Ishikawa (cell line): ENCODE data around the gene PRM1.

Source experiments
- CEBPB ChIP-seq: IDR thresholded peaks from 2 replicates; pipeline ENCODE4 v1.6.1; 2012
- CREB1 ChIP-seq: IDR thresholded peaks from 2 replicates; pipeline ENCODE4 v1.6.1; 2012; ENCODE audit warnings: low read depth
- EGR1 ChIP-seq: IDR thresholded peaks from 2 replicates; pipeline ENCODE4 v1.6.1; 2012
- EP300 ChIP-seq: IDR thresholded peaks from 2 replicates; pipeline ENCODE4 v1.6.1; 2012; ENCODE audit warnings: borderline replicate concordance
- FOXM1 ChIP-seq: IDR thresholded peaks from 2 replicates; pipeline ENCODE4 v1.6.1; 2012; ENCODE audit warnings: low read depth, borderline replicate concordance
- MAX ChIP-seq: IDR thresholded peaks from 2 replicates; pipeline ENCODE4 v1.6.1; 2012
- NFIC ChIP-seq: IDR thresholded peaks from 2 replicates; pipeline ENCODE4 v1.6.1; 2012
- RAD21 ChIP-seq: IDR thresholded peaks from 2 replicates; pipeline ENCODE4 v1.6.1; 2012; ENCODE audit warnings: low read depth
- REST ChIP-seq: IDR thresholded peaks from 2 replicates; pipeline ENCODE4 v1.6.1; 2012; ENCODE audit warnings: low read depth, mild to moderate bottlenecking
- TAF1 ChIP-seq: IDR thresholded peaks from 2 replicates; pipeline ENCODE4 v1.6.1; 2012; ENCODE audit warnings: low read depth, mild to moderate bottlenecking
- TCF12 ChIP-seq: IDR thresholded peaks from 2 replicates; pipeline ENCODE4 v1.6.1; 2012; ENCODE audit warnings: low read depth
- TEAD4 ChIP-seq: IDR thresholded peaks from 2 replicates; pipeline ENCODE4 v1.6.1; 2012
- USF1 ChIP-seq: IDR thresholded peaks from 2 replicates; pipeline ENCODE4 v1.6.1; 2012
- YY1 ChIP-seq: IDR thresholded peaks from 2 replicates; pipeline ENCODE4 v1.6.1; 2012; ENCODE audit warnings: low read depth
- ZBTB7A ChIP-seq: IDR thresholded peaks from 2 replicates; pipeline ENCODE4 v1.6.1; 2012; ENCODE audit warnings: low read depth

The PRM1 gene

GRCh38 chr16:11232302-11232851 is 48.8 kb downstream of the PRM1 start:
- TF ChIP-seq EGR1 = no peak
- no peak for TF ChIP-seq MAX
- no peak for TF ChIP-seq FOXM1
- TF ChIP-seq YY1 = no peak
- TF ChIP-seq REST = no peak
- TF ChIP-seq RAD21 = no peak
- no peak for TF ChIP-seq ZBTB7A
- no peak for TF ChIP-seq TAF1
- no peak for TF ChIP-seq EP300
- no peak for TF ChIP-seq CEBPB
- TF ChIP-seq USF1 = no peak
- no peak for TF ChIP-seq NFIC
- no peak for TF ChIP-seq CREB1
- TF ChIP-seq TCF12 = no peak

GRCh38 chr16:11231367-11231970 is 49.7 kb downstream of the PRM1 start:
- TF ChIP-seq YY1 (no peak), MAX (no peak), EGR1 (no peak), TCF12 (no peak), USF1 (no peak), TAF1 (no peak), REST (no peak), CREB1 (no peak), TEAD4 (no peak), RAD21 (no peak), EP300 (no peak), CEBPB (no peak), NFIC (no peak), FOXM1 (no peak), ZBTB7A (no peak)
